HG03095 (cell line): ENCODE data around the gene MTA3.
"Not testable (repeated sequence)": the region's sequence is repeated elsewhere in the genome, so short reads cannot be mapped to it uniquely, and the experiment has no call there.

ENCODE experiments used
- ATAC-seq: cut with Tn5 transposase; IDR thresholded peaks from one replicate; pipeline ENCODE4 v1.9.1; 2021; ENCODE audit warnings: moderate library complexity; ENCODE audit not compliant: unreplicated experiment

The MTA3 gene

DNA sequence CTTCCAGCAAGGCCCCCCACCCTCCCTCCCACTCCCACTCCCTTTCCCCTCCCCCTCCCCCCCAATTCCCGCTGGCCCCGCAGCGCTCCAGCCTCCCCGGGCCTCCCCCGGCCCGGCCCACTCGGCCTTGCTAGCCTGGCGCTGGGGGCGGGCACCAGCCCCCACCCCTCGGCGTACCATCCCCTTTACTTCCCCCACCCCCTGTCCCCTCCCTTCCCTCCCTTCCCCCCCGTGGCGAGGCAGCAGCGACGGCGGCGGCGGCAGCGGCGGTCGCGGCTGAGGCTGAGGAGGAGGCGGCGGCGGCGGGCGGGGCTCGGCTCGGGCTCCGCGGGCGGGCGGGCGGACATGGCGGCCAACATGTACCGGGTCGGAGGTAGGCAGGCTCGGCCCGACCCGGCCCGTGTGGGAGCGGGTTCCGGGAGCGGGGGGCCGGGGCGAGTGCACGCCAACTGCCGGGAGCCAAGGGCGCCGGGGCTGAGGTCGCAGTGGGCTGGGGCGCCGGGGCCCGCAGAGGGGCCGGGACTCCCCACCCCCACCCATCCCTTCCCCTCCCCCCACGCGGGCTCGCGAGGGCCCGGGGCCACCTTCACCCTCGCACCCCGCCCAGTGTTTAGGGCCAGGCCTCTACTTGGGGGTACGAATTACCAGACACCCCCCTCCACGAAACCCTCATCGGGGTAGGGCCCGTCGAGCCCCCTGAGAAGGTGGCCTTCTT lies at the start of gene MTA3:
MTA3 (plus strand) TSS at position 232 of the 715 bp plus-strand sequence; CDS start at position 346, 114 bp downstream.
- ATAC-seq, result no peak

- ATAC-seq, result no peak
Observed at GRCh38 chr2:42519624-42520023, 48.8 kb upstream of the MTA3 start.

- ATAC-seq, result no peak
Observed at GRCh38 chr2:42522035-42522434, 46.4 kb upstream of the MTA3 start.

GRCh38 chr2:42523341-42523740 lies 45.1 kb upstream of the MTA3 start:
- no peak for ATAC-seq

GRCh38 chr2:42532397-42532796 lies 36.0 kb upstream of the MTA3 start:
- ATAC-seq, result no peak

DNA sequence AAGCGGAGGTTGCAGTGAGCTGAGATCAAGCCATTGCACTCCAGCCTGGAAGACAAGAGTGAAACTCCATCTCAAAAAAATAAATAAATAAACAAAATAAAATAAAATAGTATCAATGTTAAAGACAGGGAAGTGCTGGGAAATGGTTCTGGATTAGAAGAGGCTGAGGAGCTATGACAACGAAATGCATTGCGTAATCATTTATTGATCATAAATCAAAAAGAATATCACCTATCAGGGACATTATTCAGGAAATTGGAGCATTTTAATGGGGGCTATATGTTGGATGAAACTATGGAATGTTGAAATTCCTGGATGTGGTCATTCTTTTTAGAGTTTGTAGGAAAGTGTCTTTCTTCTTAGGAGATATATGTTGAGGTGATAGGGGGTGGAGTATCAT lies 30.9 kb upstream of the MTA3 start:
- ATAC-seq, result no peak

DNA sequence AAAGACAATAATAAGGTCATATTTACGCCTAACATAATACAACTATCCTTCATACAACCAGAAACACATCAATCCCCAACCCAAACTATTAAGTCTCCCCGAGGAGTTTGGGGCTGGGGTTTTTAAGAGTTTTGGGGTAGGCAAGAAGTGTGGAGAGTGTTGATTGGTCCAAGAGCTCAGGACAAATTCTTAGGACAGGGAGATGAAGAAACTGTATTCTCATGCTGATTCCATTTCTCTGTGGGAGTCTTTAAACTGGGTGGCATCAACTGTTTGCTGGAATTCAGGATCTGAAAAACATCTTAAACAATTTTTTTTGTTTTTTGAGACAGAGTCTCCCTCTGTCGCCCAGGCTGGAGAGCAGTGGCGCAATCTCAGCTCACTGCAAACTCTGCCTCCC lies 25.6 kb upstream of the MTA3 start:
- ATAC-seq, result no peak

GRCh38 chr2:42545023-42545721 lies 23.3 kb upstream of the MTA3 start:
- ATAC-seq, result no peak

DNA sequence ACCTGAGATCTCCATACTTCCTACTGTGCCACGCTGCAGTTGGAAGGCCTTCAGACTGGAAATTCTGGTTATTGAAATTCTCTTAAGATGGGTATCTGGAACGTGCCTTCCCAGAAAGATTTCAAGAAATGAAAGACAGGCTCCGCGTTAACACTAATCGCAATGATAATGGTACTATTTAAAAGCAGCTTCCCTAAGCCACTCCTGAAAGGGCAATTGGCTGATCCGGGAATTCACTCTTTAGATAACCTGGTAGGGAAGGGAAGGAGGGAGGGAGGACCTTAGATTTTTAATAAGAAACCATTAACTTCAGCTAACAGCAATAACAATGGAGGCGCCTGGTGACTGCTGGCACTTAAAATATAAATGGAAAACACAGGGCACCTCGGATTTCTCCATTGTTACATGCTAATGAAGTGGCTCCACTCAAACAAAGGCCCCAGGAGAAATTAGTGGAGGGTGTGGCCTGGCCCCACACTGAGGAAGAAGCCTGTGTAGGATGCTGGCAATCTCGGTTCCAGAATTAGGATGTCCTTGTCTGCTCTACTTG lies 22.5 kb upstream of the MTA3 start:
- no peak for ATAC-seq

DNA sequence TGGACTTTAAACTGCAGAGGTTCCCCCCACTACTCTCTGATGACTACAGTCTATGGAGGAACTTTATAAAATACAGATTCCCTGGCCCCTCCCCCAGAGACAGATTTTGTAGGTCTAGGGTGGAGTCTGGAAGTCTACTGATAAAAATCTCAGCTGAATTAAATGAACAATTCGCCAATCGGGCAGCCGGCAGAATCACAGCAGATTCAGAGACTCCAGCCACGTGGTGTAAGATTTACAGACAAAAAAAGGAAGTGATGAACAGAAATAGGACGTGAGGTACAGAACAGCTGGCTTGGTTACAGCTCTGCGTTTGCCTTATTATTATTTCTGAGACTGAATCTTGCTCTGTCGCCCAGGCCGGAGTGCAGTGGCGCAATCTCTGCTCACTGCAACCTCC lies 21.4 kb upstream of the MTA3 start:
- ATAC-seq, result peak; percentile 60

GRCh38 chr2:42547446-42548295 lies 20.8 kb upstream of the MTA3 start:
- no peak for ATAC-seq

DNA sequence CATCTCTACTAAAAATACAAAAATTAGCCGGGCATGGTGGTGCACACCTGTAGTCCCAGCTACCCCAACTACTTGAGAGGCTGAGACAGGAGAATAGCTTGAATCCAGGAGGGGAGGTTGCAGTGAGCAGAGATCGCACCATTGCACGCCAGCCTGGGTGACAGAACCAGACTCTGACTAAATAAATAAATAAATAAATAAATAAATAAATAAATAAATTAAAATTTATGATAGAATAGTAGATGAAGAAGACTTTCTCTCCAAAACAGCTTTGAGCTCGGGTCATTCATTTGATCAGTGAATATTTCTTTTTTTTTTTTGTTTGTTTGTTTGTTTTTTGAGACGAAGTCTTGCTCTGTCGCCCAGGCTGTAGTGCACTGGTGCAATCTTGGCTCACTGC lies 17.6 kb upstream of the MTA3 start:
- ATAC-seq, result no peak

- ATAC-seq, result no peak
Observed at GRCh38 chr2:42554392-42554791, 14.0 kb upstream of the MTA3 start.

- no peak for ATAC-seq
Observed at GRCh38 chr2:42556315-42556890, 12.0 kb upstream of the MTA3 start.

- no peak for ATAC-seq
Observed at GRCh38 chr2:42557306-42557705, 11.1 kb upstream of the MTA3 start.

DNA sequence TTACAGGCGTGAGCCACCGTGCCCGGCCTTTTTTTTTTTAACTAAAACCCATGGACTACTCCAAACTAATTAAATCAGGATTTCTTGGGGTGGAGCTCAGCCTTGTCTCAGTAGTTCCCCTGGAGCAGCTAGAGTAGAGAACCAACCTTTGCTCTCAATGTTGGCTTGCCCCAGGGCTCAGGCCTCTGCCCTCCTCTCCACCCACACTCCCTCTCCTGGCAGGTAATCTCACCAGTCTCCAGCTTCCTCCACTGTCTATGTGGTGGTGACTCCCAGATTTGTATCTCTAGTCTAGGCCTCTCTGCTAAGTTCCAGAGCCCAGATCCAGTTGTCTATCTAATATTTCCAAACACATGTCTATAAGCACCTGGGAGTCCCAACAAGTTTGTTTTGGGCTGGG lies 9.6 kb upstream of the MTA3 start:
- no peak for ATAC-seq

GRCh38 chr2:42560133-42560532 lies 8.3 kb upstream of the MTA3 start:
- ATAC-seq, result not testable (repeated sequence)

DNA sequence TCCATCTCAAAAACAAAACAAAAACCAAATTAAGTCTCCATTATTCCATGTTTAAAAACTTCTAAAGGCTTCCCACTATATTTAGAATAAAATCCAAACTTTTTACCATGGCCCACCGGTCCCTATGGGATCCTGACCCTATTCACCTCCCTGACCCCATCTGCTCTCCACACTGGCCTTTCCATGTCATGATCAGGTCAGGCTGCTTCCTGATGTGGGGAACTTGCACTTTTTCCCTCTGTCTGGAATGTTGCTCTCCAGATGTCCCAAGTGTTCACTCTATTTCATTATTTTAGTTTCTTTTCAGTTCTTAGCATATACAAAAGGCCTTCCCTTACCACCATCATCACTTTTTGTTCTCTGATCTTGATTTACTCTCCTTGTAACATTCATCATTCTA lies 7.5 kb upstream of the MTA3 start:
- no peak for ATAC-seq

GRCh38 chr2:42562474-42563144 lies 5.8 kb upstream of the MTA3 start:
- no peak for ATAC-seq

GRCh38 chr2:42566025-42566424 lies 2.4 kb upstream of the MTA3 start:
- no peak for ATAC-seq
